ENCODE results near the gene TRMT2A. TPM values are rescaled to one million over a fixed set of nuclear protein-coding genes. Genes with fewer than 3 reads are reported as not detected.

Gene TRMT2A
- total and polyA plus RNA-seq, 5 donors from 2014 or later: 24.5 to 75.2 (median 30.0) TPM

- Histone ChIP-seq H3K27ac (ENCODE audit: insufficient read depth, low read length, poor library complexity, severe bottlenecking) (no peak overlapping the region), H3K9me3 (ENCODE audit: control insufficient read depth in 2 of 2, low read length in 2 of 2) (no peaks in the 10 kb centered on the region), H3K4me1 (ENCODE audit: control insufficient read depth, insufficient read depth, low read length, poor library complexity, severe bottlenecking) (no peaks in the 10 kb centered on the region), H3K4me3 (ENCODE audit: low read depth, low read length) (no peak overlapping the region), H3K36me3 (ENCODE audit: control insufficient read depth, insufficient read depth, low read length) (no peaks in the 10 kb centered on the region), H3K27me3 (ENCODE audit: control insufficient read depth, insufficient read depth, low read length) (no peaks in the 10 kb centered on the region)
- Mint-ChIP-seq H3K36me3 (no peaks in the 10 kb centered on the region), H3K4me1 (peaks cover 0 to 3% (median 0%) of the 10 kb centered on the region in 4 donors), H3K4me3 (no peak overlapping the region), H3K9me3 (no peaks in the 10 kb centered on the region), H3K27ac (no peak overlapping the region), H3K27me3 (no peaks in the 10 kb centered on the region)
- ATAC-seq (ENCODE audit: low read depth in 2 of 2) (no peak), DNase-seq (no peak)
These were observed 28.8 kb upstream of the TRMT2A start for GRCh38 chr22:20145832-20146223.

- H3K4me1 Mint-ChIP-seq: peaks cover 0 to 3% (median 0%) of the 10 kb centered on the region in 4 donors
- no peaks in the 10 kb centered on the region for H3K27me3 Mint-ChIP-seq
- H3K4me3 Mint-ChIP-seq: peak overlapping the region in 1 of 4 donors; percentile 58
- no peak overlapping the region for H3K27ac ChIP-seq (ENCODE audit: insufficient read depth, low read length, poor library complexity, severe bottlenecking)
- no peaks in the 10 kb centered on the region for H3K9me3 ChIP-seq (ENCODE audit: control insufficient read depth in 2 of 2, low read length in 2 of 2)
- H3K36me3 ChIP-seq (ENCODE audit: control insufficient read depth, insufficient read depth, low read length): no peaks in the 10 kb centered on the region
- no peak for DNase-seq
- no peak overlapping the region for H3K27ac Mint-ChIP-seq
- no peaks in the 10 kb centered on the region for H3K36me3 Mint-ChIP-seq
- no peak for ATAC-seq (ENCODE audit: low read depth in 2 of 2)
- H3K27me3 ChIP-seq (ENCODE audit: control insufficient read depth, insufficient read depth, low read length): no peaks in the 10 kb centered on the region
- H3K4me1 ChIP-seq (ENCODE audit: control insufficient read depth, insufficient read depth, low read length, poor library complexity, severe bottlenecking): no peaks in the 10 kb centered on the region
- no peak overlapping the region for H3K4me3 ChIP-seq (ENCODE audit: low read depth, low read length)
- no peaks in the 10 kb centered on the region for H3K9me3 Mint-ChIP-seq
These were observed 28.3 kb upstream of the TRMT2A start for GRCh38 chr22:20145206-20145831.

- no peak overlapping the region for H3K4me3 Mint-ChIP-seq
- Histone ChIP-seq H3K4me1 (ENCODE audit: control insufficient read depth, insufficient read depth, low read length, poor library complexity, severe bottlenecking) (no peaks in the 10 kb centered on the region), H3K4me3 (ENCODE audit: low read depth, low read length) (no peak overlapping the region), H3K36me3 (ENCODE audit: control insufficient read depth, insufficient read depth, low read length) (no peaks in the 10 kb centered on the region), H3K9me3 (ENCODE audit: control insufficient read depth in 2 of 2, low read length in 2 of 2) (no peaks in the 10 kb centered on the region), H3K27ac (ENCODE audit: insufficient read depth, low read length, poor library complexity, severe bottlenecking) (no peak overlapping the region), H3K27me3 (ENCODE audit: control insufficient read depth, insufficient read depth, low read length) (no peaks in the 10 kb centered on the region)
- H3K27ac Mint-ChIP-seq: peak overlapping the region in 1 of 3 donors; percentile 56
- H3K9me3 Mint-ChIP-seq: no peaks in the 10 kb centered on the region
- no peaks in the 10 kb centered on the region for H3K27me3 Mint-ChIP-seq
- no peak for ATAC-seq (ENCODE audit: low read depth in 2 of 2)
- DNase-seq: no peak
- H3K4me1 Mint-ChIP-seq: peaks cover 0 to 5% (median 0%) of the 10 kb centered on the region in 4 donors
- H3K36me3 Mint-ChIP-seq: no peaks in the 10 kb centered on the region
These were observed 27.0 kb upstream of the TRMT2A start for GRCh38 chr22:20143883-20144665.

- DNase-seq: no peak
These were observed 25.9 kb upstream of the TRMT2A start for GRCh38 chr22:20142711-20143621.

GRCh38 chr22:20141186-20142077, 24.4 kb upstream of the TRMT2A start:
- H3K36me3 Mint-ChIP-seq: no peaks in the 10 kb centered on the region
- Histone ChIP-seq H3K36me3 (ENCODE audit: control insufficient read depth, insufficient read depth, low read length) (no peaks in the 10 kb centered on the region), H3K9me3 (ENCODE audit: control insufficient read depth in 2 of 2, low read length in 2 of 2) (no peaks in the 10 kb centered on the region), H3K27ac (ENCODE audit: insufficient read depth, low read length, poor library complexity, severe bottlenecking) (no peak overlapping the region), H3K4me3 (ENCODE audit: low read depth, low read length) (no peak overlapping the region), H3K4me1 (ENCODE audit: control insufficient read depth, insufficient read depth, low read length, poor library complexity, severe bottlenecking) (peaks cover 3% of the 10 kb centered on the region), H3K27me3 (ENCODE audit: control insufficient read depth, insufficient read depth, low read length) (no peaks in the 10 kb centered on the region)
- DNase-seq (no peak), ATAC-seq (ENCODE audit: low read depth in 2 of 2) (no peak)
- no peak overlapping the region for H3K4me3 Mint-ChIP-seq
- no peaks in the 10 kb centered on the region for H3K27me3 Mint-ChIP-seq
- H3K9me3 Mint-ChIP-seq: no peaks in the 10 kb centered on the region
- H3K27ac Mint-ChIP-seq: no peak overlapping the region
- peaks cover 0 to 22% (median 2%) of the 10 kb centered on the region in 4 donors for H3K4me1 Mint-ChIP-seq

More at GRCh38 chr22:20142711-20143621, 25.9 kb upstream of the TRMT2A start:
- peaks cover 0 to 12% (median 0%) of the 10 kb centered on the region in 4 donors for H3K4me1 Mint-ChIP-seq
- no peaks in the 10 kb centered on the region for H3K36me3 ChIP-seq (ENCODE audit: control insufficient read depth, insufficient read depth, low read length)
- H3K27ac Mint-ChIP-seq: no peak overlapping the region
- no peaks in the 10 kb centered on the region for H3K9me3 Mint-ChIP-seq
- no peak overlapping the region for H3K27ac ChIP-seq (ENCODE audit: insufficient read depth, low read length, poor library complexity, severe bottlenecking)
- no peaks in the 10 kb centered on the region for H3K9me3 ChIP-seq (ENCODE audit: control insufficient read depth in 2 of 2, low read length in 2 of 2)
- H3K4me3 Mint-ChIP-seq: no peak overlapping the region
- H3K27me3 ChIP-seq (ENCODE audit: control insufficient read depth, insufficient read depth, low read length): no peaks in the 10 kb centered on the region
- H3K4me1 ChIP-seq (ENCODE audit: control insufficient read depth, insufficient read depth, low read length, poor library complexity, severe bottlenecking): no peaks in the 10 kb centered on the region
- no peaks in the 10 kb centered on the region for H3K27me3 Mint-ChIP-seq
- no peaks in the 10 kb centered on the region for H3K36me3 Mint-ChIP-seq
- ATAC-seq (ENCODE audit: low read depth in 2 of 2): no peak
- H3K4me3 ChIP-seq (ENCODE audit: low read depth, low read length): no peak overlapping the region

- Mint-ChIP-seq H3K4me3 (no peak overlapping the region), H3K9me3 (no peaks in the 10 kb centered on the region), H3K4me1 (peaks cover 0 to 25% (median 6%) of the 10 kb centered on the region in 4 donors), H3K27ac (no peak overlapping the region), H3K27me3 (no peaks in the 10 kb centered on the region), H3K36me3 (no peaks in the 10 kb centered on the region)
- Histone ChIP-seq H3K4me3 (ENCODE audit: low read depth, low read length) (no peak overlapping the region), H3K36me3 (ENCODE audit: control insufficient read depth, insufficient read depth, low read length) (no peaks in the 10 kb centered on the region), H3K27ac (ENCODE audit: insufficient read depth, low read length, poor library complexity, severe bottlenecking) (no peak overlapping the region), H3K27me3 (ENCODE audit: control insufficient read depth, insufficient read depth, low read length) (no peaks in the 10 kb centered on the region), H3K4me1 (ENCODE audit: control insufficient read depth, insufficient read depth, low read length, poor library complexity, severe bottlenecking) (peaks cover 8% of the 10 kb centered on the region), H3K9me3 (ENCODE audit: control insufficient read depth in 2 of 2, low read length in 2 of 2) (no peaks in the 10 kb centered on the region)
- DNase-seq (no peak), ATAC-seq (ENCODE audit: low read depth in 2 of 2) (no peak)
These were observed 23.5 kb upstream of the TRMT2A start for GRCh38 chr22:20140521-20140964.

GRCh38 chr22:20140107-20140445, 23.1 kb upstream of the TRMT2A start:
- no peak overlapping the region for H3K27ac Mint-ChIP-seq
- H3K9me3 ChIP-seq (ENCODE audit: control insufficient read depth in 2 of 2, low read length in 2 of 2): no peaks in the 10 kb centered on the region
- no peaks in the 10 kb centered on the region for H3K27me3 ChIP-seq (ENCODE audit: control insufficient read depth, insufficient read depth, low read length)
- peaks cover 9% of the 10 kb centered on the region for H3K4me1 ChIP-seq (ENCODE audit: control insufficient read depth, insufficient read depth, low read length, poor library complexity, severe bottlenecking)
- H3K4me3 Mint-ChIP-seq: no peak overlapping the region
- no peak overlapping the region for H3K27ac ChIP-seq (ENCODE audit: insufficient read depth, low read length, poor library complexity, severe bottlenecking)
- no peaks in the 10 kb centered on the region for H3K36me3 ChIP-seq (ENCODE audit: control insufficient read depth, insufficient read depth, low read length)
- no peaks in the 10 kb centered on the region for H3K36me3 Mint-ChIP-seq
- H3K4me1 Mint-ChIP-seq: peaks cover 0 to 29% (median 6%) of the 10 kb centered on the region in 4 donors
- DNase-seq (no peak), ATAC-seq (ENCODE audit: low read depth in 2 of 2) (no peak)
- no peaks in the 10 kb centered on the region for H3K9me3 Mint-ChIP-seq
- no peaks in the 10 kb centered on the region for H3K27me3 Mint-ChIP-seq
- H3K4me3 ChIP-seq (ENCODE audit: low read depth, low read length): no peak overlapping the region
